Cardiac ventricle fibroblast (primary cell): Measurements from ENCODE around the gene FBXO3. TPM values are rescaled to one million over a fixed set of nuclear protein-coding genes. Genes with fewer than 3 reads are reported as not detected.

Experiments
- total RNA-seq: library from RNA; depleted of rRNA; stranded (reverse); fragments of >200 nt; gene quantifications from 2 replicates; pipeline ENCODE4 v1.2.3, GENCODE V29; 2015

FBXO3 gene
- 22.7 and 25.4 TPM in 2 replicates for total RNA-seq

DNA sequence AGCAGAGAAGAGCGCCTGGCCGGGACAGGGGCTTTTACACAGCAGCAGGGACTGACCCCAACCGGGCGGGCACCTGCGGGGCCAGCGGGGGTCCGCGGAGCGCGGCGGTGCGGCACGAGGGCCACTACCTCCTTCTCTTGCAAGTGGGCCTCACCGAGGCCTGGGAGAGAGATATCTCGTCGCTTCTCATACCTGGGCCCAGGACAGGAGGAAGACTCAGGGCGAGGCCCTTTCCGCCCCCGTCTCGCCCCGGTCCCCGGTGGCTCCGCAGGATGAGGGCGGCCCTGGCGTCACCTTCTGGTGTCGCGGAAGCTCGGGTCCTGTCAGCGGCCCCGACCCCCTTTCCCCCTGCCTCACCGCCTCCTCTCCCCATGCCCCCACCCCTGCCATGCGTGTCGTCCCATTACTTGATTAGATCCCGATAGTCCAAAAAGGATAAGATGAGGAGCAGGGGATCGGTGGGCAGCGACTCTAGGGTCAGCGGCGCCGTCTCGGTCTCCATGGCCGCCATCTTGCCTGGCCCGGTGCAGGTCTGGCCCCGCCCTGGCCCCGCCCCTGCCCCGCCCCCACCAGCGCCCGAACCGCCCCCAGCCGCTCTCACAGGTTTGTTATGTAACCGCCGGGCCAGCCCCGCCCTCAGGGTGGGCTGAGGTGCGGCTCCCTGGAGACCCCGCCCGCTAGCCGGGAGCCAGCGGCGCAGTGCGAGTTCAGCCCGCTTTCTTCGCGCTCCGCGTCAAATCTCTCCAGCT lies at the start of gene FBXO3:
TSS of gene FBXO3 (minus strand) at position 534 of the 749 bp plus-strand sequence. CDS start at position 511, 23 bp downstream.

GRCh38 chr11:33736148-33736812 lies 38.0 kb downstream of the FBXO3 start, which contains the start of gene CD59:
Gene CD59 (minus strand): TSS chr11:33736423. CDS start chr11:33722445, 13,978 bp downstream.

GRCh38 chr11:33700502-33701271 lies 73.6 kb downstream of the FBXO3 start, which contains the start of gene C11orf91:
Gene C11orf91 (minus strand): TSS chr11:33700826. CDS start chr11:33700740, 86 bp downstream.

Other genes starting within 250 kb of the FBXO3 start
- not detected in 2 replicates for gene C11orf91, start 73.7 kb downstream of the FBXO3 start, total RNA-seq
- 530 and 576 TPM in 2 replicates for gene CD59, start 38.1 kb downstream of the FBXO3 start, total RNA-seq
- 1.4 and 2.4 TPM in 2 replicates for gene LMO2, start 117.6 kb upstream of the FBXO3 start, total RNA-seq